ENCODE measurements around the gene MUC4. TPM values are rescaled to one million over a fixed set of nuclear protein-coding genes. Genes with fewer than 3 reads are reported as not detected.

MUC4 gene
- total and polyA plus RNA-seq, 9 donors = 0.02 to 0.99 (median 0.31) TPM; not detected in 2

DNA sequence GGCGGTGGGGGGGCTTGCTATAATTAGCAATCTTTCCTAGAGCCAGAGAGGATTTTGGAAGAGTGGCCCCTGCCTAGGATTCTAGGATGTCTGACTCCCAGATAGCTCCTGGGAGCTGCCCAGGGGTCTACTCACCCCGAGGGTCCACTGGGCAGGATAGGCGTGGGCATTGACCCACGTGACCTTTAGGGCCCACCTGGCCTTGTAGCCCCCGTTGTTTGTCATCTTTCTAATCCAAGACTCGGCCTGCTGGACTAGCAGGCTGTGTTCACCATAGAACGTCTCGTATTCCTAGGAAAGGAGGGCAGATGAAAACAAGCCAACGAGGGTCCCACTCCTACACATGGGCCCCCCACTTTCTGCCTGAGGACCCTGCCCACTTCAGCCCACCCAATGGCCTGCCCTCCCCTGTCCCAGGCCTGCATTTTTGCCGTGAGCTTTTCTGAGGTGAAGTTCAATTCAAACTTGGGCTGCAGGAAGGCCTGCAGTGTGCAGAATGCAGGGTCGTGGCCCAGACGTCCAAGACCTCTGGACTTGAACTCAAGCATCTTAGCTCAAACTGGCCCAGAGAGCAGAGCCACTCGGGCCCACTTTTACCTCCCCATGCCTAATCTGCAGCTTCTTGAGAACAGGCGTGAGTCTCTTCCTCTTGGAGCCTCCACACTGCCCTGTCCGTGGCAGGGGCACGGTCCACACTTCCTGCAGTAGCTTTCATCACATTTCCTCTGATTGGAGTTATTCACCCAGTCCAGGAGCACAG is 41.5 kb downstream of the MUC4 start:
- Histone ChIP-seq H3K27me3 (no peaks in the 10 kb centered on the region), H3K36me3 (no peaks in the 10 kb centered on the region), H3K4me1 (ENCODE audit: insufficient read depth) (no peaks in the 10 kb centered on the region), H3K4me3 (no peak overlapping the region), H3K27ac (no peak overlapping the region), H3K9me3 (no peaks in the 10 kb centered on the region)
- intact Hi-C loops (cut with DNase I) = no loop called here
- DNase-seq = peak in 1 of 5 donors; percentile 8
- WGBS, 3 donors = 81 to 82% (median 82%) methylated on average over 16 of the region's 16 CpGs
- no peak for TF ChIP-seq EP300 (IDR thresholded peaks at IDR 0.05)

DNA sequence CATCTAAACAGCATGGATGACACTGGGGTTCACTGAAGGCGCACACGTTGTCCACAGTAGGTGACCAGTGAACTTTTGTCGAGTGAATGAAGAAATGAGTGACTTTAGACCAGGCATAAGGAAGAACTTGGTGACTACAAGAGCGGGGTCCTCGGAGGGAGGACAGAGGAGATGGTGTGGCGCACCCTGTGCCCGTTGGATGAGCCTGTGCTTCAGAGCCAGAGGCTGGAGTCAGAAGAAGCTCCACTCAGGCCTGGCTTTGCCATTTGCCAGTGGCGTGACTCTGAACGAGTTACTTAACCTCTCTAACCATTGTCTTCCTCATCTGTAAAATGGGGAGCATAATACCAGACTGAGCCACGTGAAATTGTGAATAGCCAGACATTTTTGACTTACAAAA is 42.2 kb downstream of the MUC4 start:
- Histone ChIP-seq H3K27me3 (no peaks in the 10 kb centered on the region), H3K36me3 (no peaks in the 10 kb centered on the region), H3K4me3 (no peak overlapping the region), H3K4me1 (ENCODE audit: insufficient read depth) (no peaks in the 10 kb centered on the region), H3K9me3 (no peaks in the 10 kb centered on the region), H3K27ac (no peak overlapping the region)
- TF ChIP-seq, protein P1, sequence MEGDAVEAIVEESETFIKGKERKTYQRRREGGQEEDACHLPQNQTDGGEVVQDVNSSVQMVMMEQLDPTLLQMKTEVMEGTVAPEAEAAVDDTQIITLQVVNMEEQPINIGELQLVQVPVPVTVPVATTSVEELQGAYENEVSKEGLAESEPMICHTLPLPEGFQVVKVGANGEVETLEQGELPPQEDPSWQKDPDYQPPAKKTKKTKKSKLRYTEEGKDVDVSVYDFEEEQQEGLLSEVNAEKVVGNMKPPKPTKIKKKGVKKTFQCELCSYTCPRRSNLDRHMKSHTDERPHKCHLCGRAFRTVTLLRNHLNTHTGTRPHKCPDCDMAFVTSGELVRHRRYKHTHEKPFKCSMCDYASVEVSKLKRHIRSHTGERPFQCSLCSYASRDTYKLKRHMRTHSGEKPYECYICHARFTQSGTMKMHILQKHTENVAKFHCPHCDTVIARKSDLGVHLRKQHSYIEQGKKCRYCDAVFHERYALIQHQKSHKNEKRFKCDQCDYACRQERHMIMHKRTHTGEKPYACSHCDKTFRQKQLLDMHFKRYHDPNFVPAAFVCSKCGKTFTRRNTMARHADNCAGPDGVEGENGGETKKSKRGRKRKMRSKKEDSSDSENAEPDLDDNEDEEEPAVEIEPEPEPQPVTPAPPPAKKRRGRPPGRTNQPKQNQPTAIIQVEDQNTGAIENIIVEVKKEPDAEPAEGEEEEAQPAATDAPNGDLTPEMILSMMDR (IDR thresholded peaks at IDR 0.05) = no peak
- TF ChIP-seq POLR2A (IDR thresholded peaks at IDR 0.05) (no peak), EP300 (IDR thresholded peaks at IDR 0.05) (no peak)
- intact Hi-C loops (cut with DNase I) = no loop called here
- WGBS, 3 donors = 88 to 89% (median 89%) methylated on average over 10 of the region's 10 CpGs
- peak in 1 of 5 donors; percentile 3 for DNase-seq

DNA sequence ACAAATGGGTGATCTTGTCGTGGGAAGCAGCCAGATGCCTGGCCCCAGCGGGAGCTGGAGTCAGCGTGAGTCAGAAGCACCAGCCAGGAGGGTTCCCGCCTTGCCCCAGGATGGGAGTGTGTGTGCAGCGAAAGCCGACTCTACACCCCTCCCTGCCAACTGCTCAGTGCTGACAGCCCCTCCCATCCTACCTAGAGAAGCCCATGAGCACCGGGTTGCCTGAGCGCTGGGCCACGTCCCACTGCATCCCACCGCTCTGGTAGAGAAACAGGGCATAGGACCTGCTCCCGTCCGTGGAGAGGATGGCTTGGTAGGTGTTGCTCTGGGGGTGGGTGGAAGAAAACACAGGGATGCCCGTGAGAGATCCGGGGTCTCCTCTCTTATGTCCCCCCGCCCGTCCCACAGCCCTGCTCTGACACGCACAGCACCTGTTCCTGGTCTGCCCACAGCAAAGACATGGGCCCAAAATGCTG is 42.9 kb downstream of the MUC4 start:
- Histone ChIP-seq H3K36me3 (no peaks in the 10 kb centered on the region), H3K27me3 (no peaks in the 10 kb centered on the region), H3K4me3 (no peak overlapping the region), H3K4me1 (ENCODE audit: insufficient read depth) (no peaks in the 10 kb centered on the region), H3K27ac (no peak overlapping the region), H3K9me3 (no peaks in the 10 kb centered on the region)
- WGBS, 3 donors = 66 to 80% (median 78%) methylated on average over 17 of the region's 17 CpGs
- DNase-seq = no peak
- TF ChIP-seq, protein P1 (IDR thresholded peaks at IDR 0.05) = no peak
- TF ChIP-seq POLR2A (IDR thresholded peaks at IDR 0.05) (no peak), EP300 (IDR thresholded peaks at IDR 0.05) (no peak)
- intact Hi-C loops (cut with DNase I) = no loop called here

DNA sequence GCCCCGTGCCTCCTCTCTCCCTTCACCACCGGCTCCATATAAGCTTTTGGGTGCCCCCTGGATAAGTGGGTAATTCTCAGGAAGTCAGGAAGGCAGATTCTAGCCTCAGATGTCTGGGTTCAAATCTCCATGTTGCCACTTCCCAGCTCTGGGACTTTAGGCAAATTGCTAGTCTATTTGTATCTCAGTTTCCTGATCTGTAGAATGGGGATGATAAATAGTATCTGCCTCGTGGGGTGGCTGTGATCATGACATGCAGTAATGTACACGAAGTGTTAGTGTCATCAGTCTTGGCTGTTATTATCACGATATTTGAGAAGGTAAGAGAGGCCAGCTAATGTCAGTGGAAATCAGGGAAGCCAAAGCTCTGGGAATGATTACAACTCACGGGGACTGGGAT is 43.3 kb downstream of the MUC4 start:
- H3K4me1 ChIP-seq (ENCODE audit: insufficient read depth) = no peaks in the 10 kb centered on the region
- no peak overlapping the region for H3K4me3 ChIP-seq
- H3K36me3 ChIP-seq = no peaks in the 10 kb centered on the region
- H3K9me3 ChIP-seq = no peaks in the 10 kb centered on the region
- no peak overlapping the region for H3K27ac ChIP-seq
- intact Hi-C loops (cut with DNase I) = no loop called here
- no peak for DNase-seq
- TF ChIP-seq, protein P1 (IDR thresholded peaks at IDR 0.05) = no peak
- no peak for TF ChIP-seq POLR2A (IDR thresholded peaks at IDR 0.05)
- TF ChIP-seq EP300 (IDR thresholded peaks at IDR 0.05) = no peak
- no peaks in the 10 kb centered on the region for H3K27me3 ChIP-seq
- WGBS, 3 donors = 62 to 72% (median 71%) methylated on average over 6 of the region's 6 CpGs

DNA sequence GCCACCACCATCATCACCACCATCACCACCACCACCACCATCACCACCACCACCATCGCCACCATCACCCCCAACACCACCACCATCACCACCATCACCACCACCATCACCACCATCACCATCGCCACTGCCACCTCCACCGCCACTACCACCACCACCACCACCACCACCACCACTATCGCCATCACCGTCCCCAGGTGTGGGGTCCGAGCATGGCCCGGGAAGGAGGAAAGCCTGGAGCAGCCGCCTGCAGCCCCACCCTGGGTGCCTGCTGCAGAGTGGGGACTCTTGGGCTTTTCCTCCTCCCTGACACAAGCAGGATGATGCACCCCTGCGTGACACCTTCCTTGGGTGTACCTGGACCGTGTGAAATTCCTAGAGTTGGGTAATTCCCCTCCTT is 43.9 kb downstream of the MUC4 start:
- H3K36me3 ChIP-seq = no peaks in the 10 kb centered on the region
- WGBS, 3 donors = 72 to 83% (median 75%) methylated on average over 9 to 10 of the region's 10 CpGs
- intact Hi-C loops (cut with DNase I) = no loop called here
- no peaks in the 10 kb centered on the region for H3K27me3 ChIP-seq
- no peaks in the 10 kb centered on the region for H3K4me1 ChIP-seq (ENCODE audit: insufficient read depth)
- TF ChIP-seq POLR2A (IDR thresholded peaks at IDR 0.05) (no peak), EP300 (IDR thresholded peaks at IDR 0.05) (no peak)
- TF ChIP-seq, protein P1 (IDR thresholded peaks at IDR 0.05) = no peak
- no peaks in the 10 kb centered on the region for H3K9me3 ChIP-seq
- no peak overlapping the region for H3K27ac ChIP-seq
- H3K4me3 ChIP-seq = no peak overlapping the region
- no peak for DNase-seq
